C4-2B (cell line): Measurements from ENCODE around the gene RCSD1.

Experiments
- ZFX ChIP-seq: fragments of 450-650 bp; IDR thresholded peaks from 2 replicates; pipeline ENCODE4 v1.6.1; 2017
- TF ChIP-seq, protein P1 (sequence below): fragments of 450-650 bp; conservative IDR thresholded peaks from 2 replicates; pipeline ENCODE4 v1.5.1; 2017; ENCODE audit warnings: mild to moderate bottlenecking

DNA sequence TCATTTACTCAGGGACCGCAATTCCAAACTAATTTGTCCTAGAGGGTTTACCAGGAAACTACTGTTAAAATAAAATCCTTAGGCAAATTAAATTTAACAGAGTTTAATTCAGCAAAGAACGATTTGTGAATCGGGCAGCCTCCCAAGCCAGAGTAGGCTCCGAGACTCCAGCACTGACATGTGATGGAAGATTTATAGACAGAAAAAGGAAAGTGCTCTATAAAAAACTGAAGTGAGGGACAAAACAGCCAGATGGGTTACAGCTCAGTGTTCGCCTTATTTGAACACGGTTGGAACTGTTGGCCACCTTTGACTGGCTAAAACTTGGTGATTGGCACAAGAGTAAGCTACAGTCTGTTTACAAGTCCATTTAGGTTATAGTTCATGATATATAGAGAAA lies 35.2 kb upstream of the RCSD1 start:
- TF ChIP-seq, protein P1, sequence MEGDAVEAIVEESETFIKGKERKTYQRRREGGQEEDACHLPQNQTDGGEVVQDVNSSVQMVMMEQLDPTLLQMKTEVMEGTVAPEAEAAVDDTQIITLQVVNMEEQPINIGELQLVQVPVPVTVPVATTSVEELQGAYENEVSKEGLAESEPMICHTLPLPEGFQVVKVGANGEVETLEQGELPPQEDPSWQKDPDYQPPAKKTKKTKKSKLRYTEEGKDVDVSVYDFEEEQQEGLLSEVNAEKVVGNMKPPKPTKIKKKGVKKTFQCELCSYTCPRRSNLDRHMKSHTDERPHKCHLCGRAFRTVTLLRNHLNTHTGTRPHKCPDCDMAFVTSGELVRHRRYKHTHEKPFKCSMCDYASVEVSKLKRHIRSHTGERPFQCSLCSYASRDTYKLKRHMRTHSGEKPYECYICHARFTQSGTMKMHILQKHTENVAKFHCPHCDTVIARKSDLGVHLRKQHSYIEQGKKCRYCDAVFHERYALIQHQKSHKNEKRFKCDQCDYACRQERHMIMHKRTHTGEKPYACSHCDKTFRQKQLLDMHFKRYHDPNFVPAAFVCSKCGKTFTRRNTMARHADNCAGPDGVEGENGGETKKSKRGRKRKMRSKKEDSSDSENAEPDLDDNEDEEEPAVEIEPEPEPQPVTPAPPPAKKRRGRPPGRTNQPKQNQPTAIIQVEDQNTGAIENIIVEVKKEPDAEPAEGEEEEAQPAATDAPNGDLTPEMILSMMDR: no peak
- TF ChIP-seq ZFX: no peak
